GM19239 (cell line): Measurements from ENCODE around the gene CLEC10A.
A peak's percentile ranks its signal among the peaks of the same experiment; 100 is the strongest.
"Not testable (repeated sequence)": the region's sequence is repeated elsewhere in the genome, so short reads cannot be mapped to it uniquely, and the experiment has no call there.

Experiments used
- DNase-seq: peaks from one replicate; pipeline ENCODE4 v3.0.0; 2011; ENCODE audit warnings: low spot score; ENCODE audit not compliant: insufficient read length
- FAIRE-seq: peaks from 2 replicates; lab custom pipeline; 2011; peaks lifted over from hg19 to GRCh38; lab: Jason Lieb, UNC

CLEC10A gene

GRCh38 chr17:7109461-7110322, 29.6 kb upstream of the CLEC10A start:
- no peak for FAIRE-seq

GRCh38 chr17:7108981-7109380, 28.9 kb upstream of the CLEC10A start:
- DNase-seq = no peak
- FAIRE-seq = no peak

More at GRCh38 chr17:7109461-7110322, 29.6 kb upstream of the CLEC10A start:
- no peak for DNase-seq

- no peak for FAIRE-seq
These were observed 28.5 kb upstream of the CLEC10A start for GRCh38 chr17:7108560-7108925.

GRCh38 chr17:7107795-7108559, 27.9 kb upstream of the CLEC10A start:
- no peak for FAIRE-seq

More at GRCh38 chr17:7108560-7108925, 28.5 kb upstream of the CLEC10A start:
- no peak for DNase-seq

GRCh38 chr17:7107012-7107754, 27.1 kb upstream of the CLEC10A start:
- DNase-seq (no peak), FAIRE-seq (no peak)

More at GRCh38 chr17:7107795-7108559, 27.9 kb upstream of the CLEC10A start:
- no peak for DNase-seq

- DNase-seq (no peak), FAIRE-seq (no peak)
These were observed 22.4 kb upstream of the CLEC10A start for GRCh38 chr17:7102421-7102820.

- DNase-seq (no peak), FAIRE-seq (no peak)
These were observed 21.5 kb upstream of the CLEC10A start for GRCh38 chr17:7101531-7101930.

- not testable (repeated sequence) for FAIRE-seq, DNase-seq
These were observed 20.8 kb upstream of the CLEC10A start for GRCh38 chr17:7100641-7101379.

- DNase-seq (no peak), FAIRE-seq (no peak)
These were observed 18.9 kb upstream of the CLEC10A start for GRCh38 chr17:7098802-7099459.

GRCh38 chr17:7097940-7098339, 17.9 kb upstream of the CLEC10A start:
- no peak for FAIRE-seq
- DNase-seq = no peak

- FAIRE-seq (no peak), DNase-seq (no peak)
These were observed 15.6 kb upstream of the CLEC10A start for GRCh38 chr17:7095625-7096024.

- no peak for FAIRE-seq
- DNase-seq = no peak
These were observed 14.6 kb upstream of the CLEC10A start for GRCh38 chr17:7094652-7095019.

GRCh38 chr17:7091311-7092005, 11.4 kb upstream of the CLEC10A start:
- DNase-seq = not testable (repeated sequence)
- peak; percentile 8 for FAIRE-seq

GRCh38 chr17:7089570-7089969, 9.5 kb upstream of the CLEC10A start:
- FAIRE-seq, DNase-seq: not testable (repeated sequence)

- DNase-seq, FAIRE-seq: not testable (repeated sequence)
These were observed 8.4 kb upstream of the CLEC10A start for GRCh38 chr17:7088442-7088841.

GRCh38 chr17:7084088-7084487, 4.0 kb upstream of the CLEC10A start:
- FAIRE-seq (no peak), DNase-seq (no peak)

GRCh38 chr17:7083592-7083991, 3.5 kb upstream of the CLEC10A start:
- FAIRE-seq = no peak

GRCh38 chr17:7081341-7082062, 1.5 kb upstream of the CLEC10A start:
- DNase-seq (no peak), FAIRE-seq (no peak)

More at GRCh38 chr17:7083592-7083991, 3.5 kb upstream of the CLEC10A start:
- DNase-seq = no peak
